NCI-H2107 treated with DMSO at 0.1 percent for 48 hours (cell line): ENCODE data around the gene PUM1.

Experiments
- DNase-seq: peaks from one replicate; lab custom pipeline; 2025; ENCODE audit not compliant: unreplicated experiment; lab: John Stamatoyannopoulos, UW

Gene PUM1

DNA sequence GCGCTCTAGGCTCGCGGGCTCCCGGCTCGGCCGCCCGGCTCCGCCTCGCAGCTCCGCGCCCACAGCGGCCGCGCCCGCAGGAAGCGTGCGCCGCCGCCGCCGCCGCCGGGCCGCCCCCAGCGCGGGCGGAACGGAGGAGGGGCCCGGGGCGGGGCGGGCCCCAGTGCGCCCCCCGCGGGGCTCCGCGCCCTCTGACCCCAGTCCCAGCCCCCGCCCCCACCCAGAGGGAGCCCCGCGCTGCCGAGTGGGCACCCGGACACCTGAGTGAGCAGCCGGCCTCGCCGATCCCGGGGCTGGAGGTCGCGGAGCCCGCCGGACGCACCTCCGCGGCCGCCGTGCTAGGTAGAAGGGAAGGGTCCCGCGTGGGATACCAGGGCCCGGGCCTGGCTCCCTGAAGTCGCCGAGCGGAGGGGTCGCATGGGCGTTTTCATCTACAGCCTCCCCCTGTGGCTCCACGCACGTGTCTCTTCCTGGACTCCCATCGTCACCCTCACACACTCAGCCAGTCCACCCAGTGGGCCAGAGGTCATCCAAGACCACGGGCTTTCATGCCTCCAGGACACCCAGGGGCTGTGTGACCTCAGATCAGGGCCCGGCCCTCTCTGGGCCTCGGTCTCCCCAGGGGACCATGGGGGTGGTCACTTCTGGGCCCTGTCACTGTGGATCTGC, 156.7 kb downstream of the PUM1 start, which contains the start of gene SDC3:
Gene SDC3, minus strand, starts transcription at position 63 of the 669 bp plus-strand sequence. CDS start 172 bp downstream, outside the sequence.
- DNase-seq, result no peak

DNA sequence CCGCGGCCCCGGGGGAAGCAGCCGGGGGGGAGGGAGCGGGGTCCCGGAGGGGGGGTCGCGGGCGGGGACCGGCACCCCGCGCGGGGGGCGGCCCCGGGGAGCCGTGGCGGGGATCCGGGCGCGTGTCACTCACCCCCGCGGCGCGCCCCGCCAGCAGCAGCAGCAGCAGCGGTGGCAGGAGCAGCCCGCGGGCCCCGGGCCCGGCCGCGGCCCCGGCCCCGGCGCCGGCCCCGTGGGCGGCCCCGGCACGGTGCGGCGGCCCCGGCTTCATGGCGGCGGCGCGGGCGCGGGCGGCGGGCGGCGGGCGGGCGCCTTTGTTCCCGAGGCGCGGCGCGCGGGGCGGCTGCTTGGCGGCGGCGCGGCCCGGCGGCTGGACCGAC, 157.2 kb downstream of the PUM1 start:
- no peak for DNase-seq

DNA sequence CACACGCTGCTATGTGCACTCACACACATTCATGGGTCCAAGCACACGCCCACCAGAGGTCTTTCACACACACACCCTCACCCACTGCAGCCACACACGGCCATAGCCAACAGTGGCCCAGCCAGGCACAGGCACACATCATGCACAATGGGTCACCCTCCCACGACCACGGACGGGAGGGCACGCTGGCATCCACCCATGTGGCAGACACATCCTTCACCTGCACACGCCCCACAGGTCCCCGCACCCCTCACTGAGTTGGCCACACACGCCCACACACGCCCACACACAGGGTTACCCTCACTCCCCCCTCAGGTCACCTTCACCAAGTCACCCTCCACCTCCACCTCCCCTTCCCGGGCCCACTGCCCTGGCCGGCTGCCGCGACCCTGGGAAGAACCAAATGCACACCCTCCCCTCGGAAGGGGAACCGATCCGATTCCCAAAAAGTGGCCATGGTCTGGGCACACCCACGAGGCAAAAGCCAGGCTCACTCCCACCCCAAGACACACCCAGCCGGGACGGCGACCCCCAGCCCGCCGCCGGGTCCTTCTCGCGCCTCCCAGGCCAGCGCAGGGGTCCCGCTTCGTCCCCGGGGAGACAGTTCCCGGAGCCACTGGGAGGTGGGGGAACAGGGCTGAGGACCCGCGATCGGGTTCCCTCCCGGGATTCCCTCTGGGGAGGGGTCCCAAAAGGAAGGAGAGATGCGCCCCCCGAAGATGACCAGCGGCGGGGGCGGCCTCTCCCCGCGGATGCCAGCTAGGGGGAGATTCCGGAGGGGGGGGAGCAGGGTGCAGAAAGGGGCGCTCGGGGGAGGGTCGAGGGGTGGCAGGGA, 157.8 kb downstream of the PUM1 start:
- no peak for DNase-seq

DNA sequence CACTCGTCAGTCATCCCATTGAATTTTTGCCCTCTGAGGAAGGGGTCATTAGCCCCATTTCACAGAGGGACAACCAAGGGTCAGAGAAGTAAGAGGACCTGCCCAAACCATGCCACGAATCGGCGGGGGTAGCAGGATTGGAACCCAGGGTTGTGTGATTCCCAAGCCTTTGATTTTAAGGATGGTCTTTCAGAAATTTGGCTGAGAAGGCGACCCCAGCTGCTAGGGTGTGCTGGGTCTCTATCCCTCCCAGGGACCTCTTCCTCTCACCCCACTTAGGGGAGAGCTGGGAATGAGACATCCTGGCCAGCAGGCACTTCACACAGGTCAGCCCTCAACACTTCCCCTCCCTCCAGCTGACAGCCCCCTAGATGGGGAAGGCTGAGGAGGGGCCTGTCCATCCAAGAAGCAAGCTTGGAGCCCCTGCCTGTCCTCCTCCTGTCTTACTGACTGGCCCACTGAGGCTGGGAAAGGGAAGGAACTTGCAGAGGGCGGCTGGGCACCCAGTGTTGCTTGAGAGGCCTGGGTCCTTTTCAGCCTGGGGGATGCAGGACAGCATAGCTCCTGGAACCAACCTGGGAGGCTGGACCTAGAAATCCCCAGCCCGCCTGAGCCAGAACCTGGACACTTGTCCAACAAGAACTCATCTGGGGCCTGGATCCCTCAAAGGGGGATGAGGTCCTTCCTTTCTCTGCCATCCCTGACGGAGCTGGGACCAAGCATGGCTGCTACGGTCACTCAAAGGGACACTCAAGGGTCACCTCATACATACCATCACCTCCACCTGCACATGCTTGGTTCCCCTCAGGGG, 158.7 kb downstream of the PUM1 start:
- no peak for DNase-seq

DNA sequence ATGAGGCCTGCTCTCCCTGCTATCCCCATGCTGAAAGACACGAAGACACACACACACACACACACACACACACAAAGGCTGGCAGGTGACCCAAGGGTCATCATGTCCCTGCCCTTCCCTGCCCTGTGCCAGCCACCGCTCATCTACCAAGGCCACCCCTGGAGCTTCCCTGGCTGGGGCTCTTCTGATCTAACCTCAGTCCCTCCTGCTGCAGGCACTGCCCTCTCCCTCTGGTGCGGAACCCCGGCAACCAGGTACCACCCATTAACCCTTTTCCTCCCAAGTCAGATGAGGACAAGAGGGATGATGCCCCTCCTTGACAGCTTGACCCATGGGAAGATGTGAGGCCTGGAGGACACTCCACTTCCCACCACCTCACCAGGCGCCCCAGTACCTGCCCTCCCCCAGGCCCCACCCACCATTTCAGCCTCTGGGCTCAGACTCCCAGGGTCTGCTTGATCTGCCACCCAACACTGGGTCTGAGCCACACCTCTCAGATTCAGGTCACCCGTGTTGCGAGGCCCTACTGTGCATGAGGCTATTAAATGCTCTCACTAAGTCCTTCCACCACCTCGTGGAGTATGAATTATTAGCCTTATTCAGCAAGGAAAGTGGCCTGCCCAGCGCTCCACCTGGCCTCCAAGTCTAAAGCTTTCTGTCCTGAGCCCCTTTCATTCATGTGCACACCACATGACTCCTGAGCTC, 159.4 kb downstream of the PUM1 start:
- DNase-seq, result no peak

DNA sequence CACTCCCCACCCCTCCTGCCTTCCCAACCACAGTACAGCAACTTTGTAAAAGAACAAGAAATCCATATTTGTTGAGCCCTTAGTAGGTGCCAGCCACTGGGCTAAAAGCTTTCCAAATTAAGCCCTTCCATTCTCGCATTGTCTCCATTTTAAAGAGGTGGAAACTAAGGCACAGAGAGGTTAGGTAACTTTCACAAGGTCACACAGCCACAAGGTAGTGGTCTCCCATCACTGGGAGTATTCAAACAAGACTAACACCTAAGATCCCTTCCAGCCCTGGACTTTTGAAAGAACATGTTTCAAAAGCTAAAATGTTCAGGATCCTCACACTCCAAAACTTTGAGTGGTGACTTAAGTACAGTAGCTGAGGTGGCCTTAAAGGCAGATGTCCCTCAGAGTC, 160.1 kb downstream of the PUM1 start:
- DNase-seq, result no peak

DNA sequence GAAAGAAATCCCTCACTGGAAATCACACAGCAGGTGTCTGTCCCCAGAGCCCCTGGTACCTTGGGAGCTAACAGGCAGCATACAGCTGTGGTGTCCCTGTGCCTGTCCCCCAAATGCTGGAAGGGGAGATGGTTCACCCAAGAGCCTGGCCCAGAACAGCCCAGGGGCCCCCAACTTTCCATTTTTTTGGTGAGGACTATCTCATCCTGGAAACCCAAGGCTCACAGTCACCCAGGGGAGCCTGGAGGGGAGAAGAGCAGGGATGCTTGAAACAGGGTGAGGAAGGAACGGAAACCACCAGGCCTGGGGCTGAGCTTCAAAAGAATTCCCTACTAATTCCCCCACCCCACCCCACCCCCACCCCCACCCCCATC, 160.6 kb downstream of the PUM1 start:
- no peak for DNase-seq

DNA sequence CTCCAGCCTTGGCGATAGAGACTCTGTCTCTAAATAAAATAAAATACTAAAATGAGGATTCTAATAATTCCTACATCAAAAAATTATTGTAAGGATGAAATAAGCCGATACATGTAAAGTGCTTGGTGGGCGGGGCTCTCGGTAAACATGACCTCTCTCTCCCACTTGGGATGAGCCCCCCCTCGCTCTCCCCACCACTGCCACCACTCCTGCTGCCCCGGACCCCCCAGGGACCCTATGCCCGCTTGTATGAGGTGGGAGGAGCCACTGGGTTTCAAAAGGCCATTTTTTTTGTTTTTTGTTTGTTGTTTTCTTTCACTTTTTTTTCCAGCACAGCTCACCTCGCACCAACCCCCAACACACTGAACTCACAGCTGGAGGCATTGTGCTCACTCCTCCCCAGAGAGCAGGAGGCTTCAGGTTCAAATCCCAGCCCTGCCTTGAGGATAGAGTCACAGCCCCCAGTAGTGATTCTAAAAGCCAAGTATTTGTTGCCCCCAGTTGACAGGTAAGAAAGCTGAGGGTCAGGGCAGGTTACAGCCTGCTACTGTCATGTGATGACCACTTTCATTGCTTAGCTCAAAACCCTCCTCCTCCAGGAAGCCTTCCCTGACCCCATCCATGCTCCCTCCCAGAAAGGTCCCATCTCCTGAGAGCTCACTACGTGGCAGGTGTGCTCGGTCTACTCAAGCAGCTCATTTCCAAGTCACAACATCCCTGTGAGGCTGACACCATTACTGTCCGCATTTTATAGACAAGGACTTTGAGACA, 161.1 kb downstream of the PUM1 start:
- DNase-seq, result no peak

DNA sequence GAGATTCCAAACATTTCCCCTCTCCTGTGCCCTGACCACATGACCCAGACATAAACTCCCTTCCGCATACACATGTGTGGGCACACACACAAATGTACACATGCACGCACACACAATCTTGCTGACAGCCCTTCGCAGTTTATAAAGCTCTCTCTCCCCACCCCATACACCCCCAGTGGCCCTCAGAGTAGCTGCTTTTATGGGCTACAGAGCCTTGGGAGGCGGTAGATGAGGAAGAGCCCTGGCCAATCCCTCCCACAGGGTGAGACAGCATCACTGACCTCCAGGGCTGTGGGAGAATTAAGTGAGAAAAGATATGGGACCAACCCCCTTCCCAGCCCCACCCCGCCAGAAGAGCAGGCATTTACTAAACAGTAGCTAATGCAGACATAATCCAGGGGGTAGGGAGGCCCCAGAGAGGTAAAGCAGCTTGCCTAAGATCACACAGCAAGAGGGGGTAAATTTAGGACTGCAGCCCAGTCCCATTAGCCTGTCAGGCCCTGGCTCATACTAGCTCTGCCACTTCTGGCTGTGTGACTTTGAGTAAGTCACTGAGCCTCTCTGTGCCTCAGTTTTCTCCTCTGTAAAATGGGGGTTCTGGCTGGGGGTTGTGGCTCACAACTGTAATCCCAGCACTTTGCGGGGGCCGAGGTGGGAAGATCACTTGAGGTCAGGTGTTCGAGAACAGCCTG, 162.0 kb downstream of the PUM1 start:
- DNase-seq, result no peak

DNA sequence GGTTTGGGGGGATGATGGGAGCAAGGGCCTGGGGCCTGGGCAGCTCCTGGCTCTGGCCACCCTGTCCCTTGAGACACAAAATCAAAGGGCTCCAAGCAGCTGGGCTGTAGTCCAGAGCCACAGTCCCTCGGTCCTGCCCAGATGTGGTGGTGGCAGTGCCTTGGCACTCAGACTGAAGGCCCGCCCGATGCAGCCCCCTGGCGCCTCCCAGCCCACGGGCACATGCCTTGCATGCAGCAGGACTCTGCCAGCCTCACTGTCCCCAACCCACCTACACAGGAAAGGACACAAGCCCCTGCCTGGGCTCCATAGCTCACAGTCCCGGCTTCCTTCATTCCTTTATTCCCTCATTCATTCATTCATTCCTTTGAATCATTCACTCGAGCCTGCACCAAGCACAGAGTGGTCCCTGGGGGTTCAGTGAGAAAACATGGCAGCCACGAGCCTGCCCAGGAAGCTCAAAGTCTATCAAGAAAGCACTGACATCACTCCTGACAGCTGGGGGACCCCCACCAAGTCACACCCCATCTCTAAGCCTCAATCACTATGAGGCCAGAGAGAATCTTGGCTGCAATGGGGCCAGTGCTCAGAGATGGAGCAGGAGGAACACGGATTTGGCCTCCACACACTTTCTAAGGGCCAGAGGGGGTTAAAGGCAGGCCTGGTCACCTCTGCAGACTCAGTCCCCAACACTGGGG, 162.8 kb downstream of the PUM1 start:
- no peak for DNase-seq

DNA sequence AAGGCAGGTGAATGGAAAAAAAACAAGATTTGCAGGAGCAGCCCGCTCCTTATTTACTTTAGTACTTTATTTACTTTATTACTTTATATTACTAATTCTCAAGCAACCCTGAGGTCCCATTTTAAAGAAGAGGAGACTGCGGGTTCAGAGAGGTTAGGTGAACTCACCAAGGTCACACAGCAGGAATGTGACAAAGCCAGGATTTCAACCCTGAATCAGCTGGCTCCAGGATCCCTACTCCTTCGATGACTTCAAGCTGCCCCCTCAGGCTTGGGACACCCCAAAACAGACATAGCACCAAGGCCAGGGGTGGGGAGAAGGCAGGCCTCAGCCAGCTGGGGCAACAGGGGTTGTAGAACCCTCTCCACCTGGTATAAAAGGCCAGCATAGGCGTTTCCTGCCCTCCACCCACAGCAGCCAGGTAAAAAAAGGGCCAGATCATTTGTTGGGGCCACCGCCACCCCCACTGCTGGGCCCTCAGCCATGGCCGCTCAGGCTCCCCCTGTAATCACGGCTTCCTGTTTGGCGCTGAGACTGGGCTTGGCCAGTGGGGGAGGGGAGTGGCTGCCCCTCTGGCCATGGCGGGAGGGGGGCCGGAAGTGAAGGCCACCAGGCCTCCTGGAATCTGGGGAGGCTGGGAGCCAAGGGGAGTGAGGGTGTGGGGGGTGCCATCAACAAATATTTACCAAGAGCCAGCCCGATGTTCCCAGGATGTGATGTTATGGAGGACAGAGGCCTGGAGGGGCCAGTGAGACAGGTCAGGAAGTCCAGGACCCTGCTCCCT, 163.5 kb downstream of the PUM1 start:
- DNase-seq, result no peak

DNA sequence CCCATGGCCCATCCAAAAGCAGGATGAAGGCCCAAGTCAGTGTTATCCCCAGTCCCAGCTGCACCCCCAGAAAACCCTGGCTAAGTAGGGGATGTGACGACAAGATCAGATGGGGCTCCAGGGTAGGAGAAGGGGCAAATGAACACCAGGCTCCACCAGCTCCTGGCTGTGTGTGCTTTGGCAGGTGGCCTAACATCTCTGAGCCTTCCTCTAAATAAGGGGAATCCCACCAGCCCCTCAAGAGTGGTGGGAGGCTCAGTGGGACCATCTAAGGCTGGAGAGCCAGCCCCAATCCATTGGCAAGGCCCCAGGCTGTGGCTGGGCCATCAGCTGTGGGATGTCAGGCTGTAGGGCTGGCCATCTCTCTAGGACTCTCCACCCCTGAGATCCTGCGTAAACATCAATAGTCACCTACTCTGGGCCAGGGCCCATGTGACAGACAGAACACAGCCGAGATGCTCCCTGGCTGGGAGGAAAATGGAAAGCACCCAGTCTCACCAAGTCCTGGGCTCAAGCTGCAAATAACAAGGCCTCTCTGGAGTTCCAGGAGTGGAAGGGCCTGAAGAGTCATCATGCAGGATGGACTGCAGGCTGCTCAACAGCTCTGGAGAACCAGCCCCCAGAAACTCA, 164.5 kb downstream of the PUM1 start:
- no peak for DNase-seq

DNA sequence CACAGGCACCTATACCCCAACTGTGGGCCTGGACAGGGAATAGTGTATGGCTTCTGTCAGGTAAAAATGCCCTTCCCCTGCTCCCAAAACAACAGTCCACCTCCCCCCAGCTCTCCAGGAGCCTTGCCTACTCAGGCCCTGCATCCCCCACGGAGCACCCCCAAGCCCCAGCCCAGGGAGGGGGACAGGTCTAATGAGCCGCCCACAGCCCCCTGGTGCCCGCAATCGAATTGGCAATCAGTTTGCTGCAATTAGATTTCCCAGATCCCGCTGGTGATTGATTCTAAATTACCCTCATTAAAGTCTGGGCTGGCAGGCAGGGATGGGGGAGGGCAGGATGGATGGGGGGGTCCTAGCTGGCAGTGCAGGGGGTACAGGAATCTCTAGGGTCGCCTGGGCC, 165.0 kb downstream of the PUM1 start:
- no peak for DNase-seq

DNA sequence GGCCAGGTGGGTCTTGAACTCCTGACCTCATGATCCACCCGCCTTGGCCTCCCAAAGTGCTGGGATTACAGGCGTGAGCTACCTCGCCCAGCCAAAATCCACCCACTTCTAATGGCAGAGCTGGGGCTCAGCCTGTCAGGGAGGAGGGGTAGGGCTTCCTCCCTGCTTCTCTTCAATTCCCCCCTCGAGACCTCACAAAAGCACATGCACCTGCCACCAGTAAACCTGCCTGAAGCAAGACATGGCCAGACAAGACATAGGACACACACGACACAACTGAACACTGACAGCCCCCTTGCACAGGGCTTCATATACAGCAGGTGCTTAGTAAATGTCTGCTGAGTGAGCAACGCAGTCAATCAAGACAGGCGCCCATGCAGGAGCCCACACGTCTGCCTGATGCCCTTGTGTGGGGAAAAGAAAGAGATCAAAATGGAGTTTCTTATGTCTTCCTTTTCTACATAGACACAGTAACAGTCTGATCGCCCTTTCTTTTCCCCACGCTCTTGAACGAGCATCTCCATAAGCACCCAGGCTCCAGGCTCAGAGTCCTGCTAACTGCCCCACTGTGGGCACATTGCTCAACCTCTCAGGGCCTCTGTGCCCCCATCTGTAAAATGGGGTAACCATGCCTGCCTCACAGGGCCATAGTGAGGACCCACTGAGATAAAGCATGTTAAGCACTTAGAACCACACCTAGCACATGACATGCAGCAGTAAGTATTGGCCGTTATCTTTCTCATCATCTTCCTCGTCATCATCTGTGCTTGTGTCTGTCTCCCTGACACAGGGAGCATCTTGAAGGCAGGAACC, 165.7 kb downstream of the PUM1 start:
- DNase-seq, result peak; percentile 56

DNA sequence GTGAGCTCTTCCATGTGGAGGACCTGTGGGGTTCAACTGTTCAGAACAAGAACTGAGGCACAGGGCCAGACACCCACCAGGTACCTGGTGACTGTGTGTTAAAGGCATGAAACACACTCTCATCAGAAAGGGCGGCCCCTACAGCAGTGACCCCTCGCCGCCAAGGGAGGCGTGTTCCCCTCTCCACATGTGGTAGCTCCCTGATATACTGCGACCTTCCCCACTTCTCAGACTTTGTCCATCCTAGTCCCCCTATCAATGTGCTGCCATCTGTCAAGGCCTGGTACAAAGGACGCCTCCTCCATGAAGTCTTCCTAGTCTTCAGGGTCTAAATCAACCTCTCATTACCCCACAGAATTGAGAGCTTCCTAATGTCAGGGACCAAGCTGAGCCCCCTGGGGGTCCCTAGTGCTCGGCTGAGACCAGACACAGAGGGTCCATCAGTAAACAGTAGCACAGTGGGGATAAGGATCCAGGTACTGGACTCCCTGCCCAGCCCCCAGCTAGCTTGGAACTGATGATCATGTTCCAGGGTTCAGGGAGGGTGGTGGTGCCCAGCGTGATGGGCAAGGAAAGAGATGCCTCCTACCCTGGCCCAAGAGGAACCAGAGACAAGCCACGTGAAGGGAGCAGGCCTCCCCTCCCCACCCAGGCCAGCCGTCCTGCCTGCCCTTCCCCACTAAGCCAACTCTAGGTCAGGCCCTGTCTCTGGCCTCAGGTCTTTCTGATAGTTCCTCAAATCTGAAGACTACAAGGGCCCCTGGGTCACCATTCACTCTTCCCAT, 167.3 kb downstream of the PUM1 start:
- no peak for DNase-seq

DNA sequence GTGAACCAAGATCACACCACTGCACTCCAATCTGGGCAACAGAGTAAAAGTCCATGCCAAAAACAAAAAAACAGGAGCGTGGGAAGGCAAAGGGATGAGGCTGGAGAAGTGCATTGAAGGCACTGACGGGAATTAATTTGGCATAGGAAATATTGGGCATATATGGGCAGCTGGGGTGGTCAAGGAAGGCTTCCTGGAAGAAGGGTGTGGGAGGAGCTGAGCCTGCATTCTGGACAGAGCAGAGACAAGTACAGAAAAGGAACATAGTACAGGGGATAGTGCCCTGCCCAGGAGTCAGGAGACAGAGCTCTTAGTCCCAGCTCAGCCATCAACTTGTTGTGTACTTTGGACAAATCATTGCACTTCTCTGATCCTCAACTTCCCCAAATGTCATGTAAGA, 168.6 kb downstream of the PUM1 start:
- DNase-seq, result no peak
